Lower leg skin (tissue), 4 donors: Measurements from ENCODE around the gene QRICH2. TPM values are rescaled to one million over a fixed set of nuclear protein-coding genes. Genes with fewer than 3 reads are reported as not detected.

Experiments used
- DNase-seq, 2 donors: peaks; one replicate each; pipeline ENCODE4 v3.0.0-alpha.2; 2019; ENCODE audit warnings: low spot score in 2 of 2
- H3K4me3 ChIP-seq: fragments of 200-600 bp; sonication (generic); 2 replicates; pipeline ENCODE4 v1.5.1; 2017; ENCODE audit warnings: mild to moderate bottlenecking, low read depth; ENCODE audit not compliant: poor library complexity, severe bottlenecking
- CTCF ChIP-seq, 3 donors: fragments of 450-650 bp; IDR thresholded peaks; one replicate each; pipeline ENCODE4 v1.5.1; 2016; ENCODE audit warnings: antibody characterized with exemption in 3 of 3, mild to moderate bottlenecking in 3 of 3, moderate library complexity in 2 of 3
- POLR2A ChIP-seq, 2 donors: fragments of 450-650 bp; IDR thresholded peaks; one replicate each; pipeline ENCODE4 v1.6.1; 2016 to 2017; ENCODE audit warnings: antibody characterized with exemption in 2 of 2, mild to moderate bottlenecking in 1 of 2, moderate library complexity in 1 of 2
- WGBS, 2 donors: methylation state at CpG; one replicate each; pipeline ENCODE4 v1.1.5; 2018; 5-methylcytosine and 5-hydroxymethylcytosine counted together
- intact Hi-C: fragments of 100-400 bp; cut with DNase I; formaldehyde crosslinking; loops from one replicate; pipeline ENCODE4 v1.15.0; 2023; ENCODE audit warnings: low total_unique reads
- total RNA-seq, 4 donors: library from RNA; depleted of rRNA; stranded (reverse); fragments of >200 nt; gene quantifications; one replicate each; pipeline ENCODE4 v1.1.0, GENCODE V29; 2016

The QRICH2 gene
- total RNA-seq, 4 donors from 2014 or later, result 0.88 to 3.3 (median 1.8) TPM

- intact Hi-C loops, result no loop called here
- 62% methylated on average over 12 of the region's 12 CpGs for WGBS, 2 donors
- TF ChIP-seq POLR2A (IDR thresholded peaks at IDR 0.05) (no peak), CTCF (IDR thresholded peaks at IDR 0.05) (no peak)
- H3K4me3 ChIP-seq, result no peak overlapping the region
- peak in 1 of 2 donors; percentile 78 for DNase-seq
Observed at GRCh38 chr17:76243826-76244679, 64.0 kb downstream of the QRICH2 start.

DNA sequence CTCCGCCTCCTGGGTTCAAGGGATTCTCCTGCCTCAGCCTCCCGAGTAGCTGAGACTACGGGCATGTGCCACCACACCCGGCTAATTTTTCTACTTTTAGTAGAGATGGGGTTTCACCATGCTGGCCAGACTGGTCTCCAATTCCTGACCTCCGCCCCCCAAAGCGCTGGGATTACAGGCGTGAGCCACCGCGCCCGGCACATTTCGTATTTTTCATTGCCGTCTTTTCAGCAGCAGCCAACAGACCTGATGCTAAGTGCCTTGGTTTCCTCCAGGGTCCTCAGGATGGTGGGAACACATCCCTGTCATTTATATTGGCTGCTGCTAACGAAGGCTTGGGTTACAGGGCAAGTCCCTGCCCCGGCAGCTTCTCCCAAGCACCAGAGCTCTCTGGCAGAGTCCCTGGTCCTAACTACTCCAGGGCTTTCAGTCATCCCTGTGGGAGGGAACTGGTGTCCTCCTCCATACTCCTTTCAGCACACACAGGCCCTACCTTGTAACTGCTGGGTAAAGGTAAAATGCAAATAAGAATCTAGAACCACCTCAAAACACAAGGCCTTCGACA, 66.3 kb downstream of the QRICH2 start:
- 93 to 94% methylated on average over 15 of the region's 15 CpGs for WGBS, 2 donors
- H3K4me3 ChIP-seq, result no peak overlapping the region
- peak in 1 of 2 donors; percentile 82 for DNase-seq
- no peak for TF ChIP-seq CTCF (IDR thresholded peaks at IDR 0.05)
- TF ChIP-seq POLR2A (IDR thresholded peaks at IDR 0.05), result no peak
- intact Hi-C loops, result no loop called here

DNA sequence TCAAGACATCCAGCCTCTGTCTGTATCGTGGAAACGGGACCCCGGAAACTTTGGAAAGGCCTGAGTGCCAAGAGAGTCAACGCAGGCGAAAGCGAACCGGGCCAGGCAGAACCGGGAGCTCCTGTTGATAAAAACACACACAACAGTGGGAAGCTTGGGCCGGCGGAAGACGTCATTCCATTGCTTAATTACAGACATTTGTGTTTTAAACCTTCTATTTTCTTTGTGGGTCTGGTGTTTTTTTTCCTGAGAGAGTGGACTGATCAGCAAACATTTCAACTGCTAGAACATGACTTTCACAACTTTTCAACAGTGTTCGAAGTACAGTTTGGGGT, 66.9 kb downstream of the QRICH2 start:
- 13 to 20% methylated on average over 12 of the region's 12 CpGs for WGBS, 2 donors
- peak in 1 of 2 donors; percentile 87 for DNase-seq
- intact Hi-C loops, result no loop called here
- H3K4me3 ChIP-seq, result peak overlapping the region; percentile 40
- no peak for TF ChIP-seq POLR2A (IDR thresholded peaks at IDR 0.05)
- TF ChIP-seq CTCF (IDR thresholded peaks at IDR 0.05), result no peak

- WGBS, 2 donors, result 0% methylated on average over 7 to 23 of the region's 102 CpGs
- DNase-seq, result peak in 1 of 2 donors; percentile 87
- no peak for TF ChIP-seq POLR2A (IDR thresholded peaks at IDR 0.05)
- no peak for TF ChIP-seq CTCF (IDR thresholded peaks at IDR 0.05)
- intact Hi-C loops, result no loop called here
- peak within 1 kb of the TSS; percentile 40 for H3K4me3 ChIP-seq
Observed at GRCh38 chr17:76240461-76241203, 67.4 kb downstream of the QRICH2 start, which contains the start of gene RNF157. TSS of gene RNF157 (minus strand) at chr17:76240493. CDS start at chr17:76240240, 253 bp downstream.

DNA sequence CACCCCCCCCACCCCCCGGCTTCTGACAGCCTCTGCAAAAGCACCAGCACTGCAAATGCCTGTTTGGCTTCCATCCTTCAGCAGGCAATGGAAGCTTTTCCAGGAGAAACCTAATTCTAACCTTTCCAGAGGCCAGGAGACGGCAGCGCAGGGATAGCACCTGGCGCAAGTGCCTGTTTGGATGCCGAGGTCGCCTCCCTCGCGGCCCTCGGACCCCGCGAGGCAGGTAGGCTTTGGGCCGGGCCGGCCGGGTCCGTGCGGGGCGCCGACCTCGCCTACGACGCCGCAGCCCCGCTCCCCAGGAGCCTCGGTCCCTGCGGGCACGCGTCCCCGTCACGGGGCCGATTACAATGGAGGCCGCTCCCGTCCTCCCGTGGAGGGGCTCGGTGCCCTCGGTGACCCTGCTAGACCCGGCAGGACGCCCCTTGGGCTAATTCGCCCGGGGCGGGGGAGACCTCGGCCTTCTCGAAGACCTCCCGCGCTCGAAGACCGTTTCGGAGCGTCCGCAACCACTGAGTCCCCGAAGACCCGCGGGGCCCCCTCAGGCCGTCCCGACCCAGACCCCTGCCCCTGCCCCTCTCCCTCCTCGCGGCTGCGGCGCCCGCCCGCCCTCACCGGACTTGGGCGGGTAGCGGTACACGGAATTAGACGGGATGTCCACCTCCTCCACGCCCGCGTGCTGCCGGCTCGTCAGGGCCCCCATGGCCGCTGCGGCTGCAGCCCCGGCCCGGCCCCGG, 68.4 kb downstream of the QRICH2 start:
- no peak overlapping the region for H3K4me3 ChIP-seq
- no peak for TF ChIP-seq POLR2A (IDR thresholded peaks at IDR 0.05)
- no peak for TF ChIP-seq CTCF (IDR thresholded peaks at IDR 0.05)
- 4 to 7% methylated on average over 13 to 16 of the region's 75 CpGs for WGBS, 2 donors
- peak in 1 of 2 donors; percentile 83 for DNase-seq
- intact Hi-C loops, result no loop called here
